GM12801 (cell line): ENCODE data around the gene CLK4.

Experiments used
- TF ChIP-seq, protein P1 (sequence below): IDR thresholded peaks from one replicate; pipeline ENCODE4 v1.5.1; 2011; ENCODE audit warnings: control low read depth; ENCODE audit not compliant: insufficient read length; ENCODE audit errors: extremely low read depth

The CLK4 gene

DNA sequence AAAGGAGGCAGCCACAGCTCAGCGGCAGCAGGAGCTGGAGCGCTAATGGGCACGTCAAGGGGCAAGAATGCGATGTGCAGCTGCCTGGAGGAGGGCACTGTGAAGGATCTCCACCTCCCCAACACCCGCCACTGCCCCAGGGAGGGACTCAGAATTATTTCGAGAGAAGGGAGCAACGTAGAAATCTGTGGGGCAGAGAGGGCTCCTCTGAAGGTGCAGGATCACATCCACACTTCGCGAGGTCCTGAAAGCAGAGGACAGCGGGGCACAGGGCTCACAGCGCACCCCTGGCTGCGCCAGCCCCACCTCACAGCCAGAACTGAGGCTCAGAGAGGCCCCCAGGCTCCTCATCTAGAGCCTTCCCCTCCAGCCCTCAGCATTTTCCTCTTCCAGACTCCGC is 44.6 kb downstream of the CLK4 start:
- TF ChIP-seq, protein P1, sequence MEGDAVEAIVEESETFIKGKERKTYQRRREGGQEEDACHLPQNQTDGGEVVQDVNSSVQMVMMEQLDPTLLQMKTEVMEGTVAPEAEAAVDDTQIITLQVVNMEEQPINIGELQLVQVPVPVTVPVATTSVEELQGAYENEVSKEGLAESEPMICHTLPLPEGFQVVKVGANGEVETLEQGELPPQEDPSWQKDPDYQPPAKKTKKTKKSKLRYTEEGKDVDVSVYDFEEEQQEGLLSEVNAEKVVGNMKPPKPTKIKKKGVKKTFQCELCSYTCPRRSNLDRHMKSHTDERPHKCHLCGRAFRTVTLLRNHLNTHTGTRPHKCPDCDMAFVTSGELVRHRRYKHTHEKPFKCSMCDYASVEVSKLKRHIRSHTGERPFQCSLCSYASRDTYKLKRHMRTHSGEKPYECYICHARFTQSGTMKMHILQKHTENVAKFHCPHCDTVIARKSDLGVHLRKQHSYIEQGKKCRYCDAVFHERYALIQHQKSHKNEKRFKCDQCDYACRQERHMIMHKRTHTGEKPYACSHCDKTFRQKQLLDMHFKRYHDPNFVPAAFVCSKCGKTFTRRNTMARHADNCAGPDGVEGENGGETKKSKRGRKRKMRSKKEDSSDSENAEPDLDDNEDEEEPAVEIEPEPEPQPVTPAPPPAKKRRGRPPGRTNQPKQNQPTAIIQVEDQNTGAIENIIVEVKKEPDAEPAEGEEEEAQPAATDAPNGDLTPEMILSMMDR, result no peak

DNA sequence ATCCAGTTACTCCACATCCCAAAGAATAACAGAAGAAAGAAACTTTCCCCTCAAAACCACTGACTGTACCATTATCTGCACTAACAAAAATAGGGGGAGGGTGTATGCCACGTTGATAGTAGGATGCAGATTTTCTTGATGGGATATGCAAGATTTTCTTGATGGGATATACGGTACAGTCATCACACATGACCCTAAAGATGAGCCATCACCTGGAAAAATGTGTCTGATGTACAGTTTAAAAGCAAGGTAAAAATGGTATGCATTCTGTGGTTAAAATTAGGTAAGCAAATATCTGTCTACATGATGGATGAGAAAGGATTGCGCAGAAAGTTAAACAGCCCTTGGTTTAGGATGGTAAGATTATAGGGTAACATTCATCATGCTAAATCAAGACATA is 45.2 kb downstream of the CLK4 start:
- TF ChIP-seq, protein P1, result no peak

DNA sequence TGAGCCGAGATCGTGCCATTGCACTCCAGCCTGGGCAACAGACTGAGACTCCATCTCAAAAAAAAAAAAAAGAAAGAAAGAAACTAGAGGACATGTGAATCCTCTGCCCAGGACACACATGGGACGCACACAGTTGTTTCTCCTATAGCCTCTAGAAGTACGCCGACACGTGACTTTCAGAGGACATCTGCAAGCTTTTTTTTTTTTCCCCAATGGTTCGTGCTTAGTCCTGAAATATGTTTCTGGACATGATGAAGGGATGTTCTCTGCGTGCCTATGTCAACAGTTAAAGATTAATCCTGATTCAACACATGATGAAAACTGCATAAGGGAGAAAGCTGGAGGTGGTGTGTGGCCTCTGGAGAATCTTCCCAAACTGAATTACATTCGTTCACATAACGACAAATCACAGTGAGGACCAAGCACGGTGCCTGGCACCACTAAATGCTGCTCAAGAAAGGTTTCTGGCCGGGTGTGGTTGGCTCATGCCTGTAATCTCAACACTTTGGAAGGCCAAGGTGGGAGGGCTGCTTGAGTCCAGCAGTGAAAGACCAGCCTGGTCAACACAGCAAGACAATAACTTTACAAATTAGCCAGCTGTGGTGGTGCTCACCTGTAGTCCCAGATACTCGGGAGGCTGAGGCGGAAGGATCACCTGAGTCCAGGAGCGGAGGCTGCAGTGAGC is 46.4 kb downstream of the CLK4 start:
- TF ChIP-seq, protein P1, result no peak

DNA sequence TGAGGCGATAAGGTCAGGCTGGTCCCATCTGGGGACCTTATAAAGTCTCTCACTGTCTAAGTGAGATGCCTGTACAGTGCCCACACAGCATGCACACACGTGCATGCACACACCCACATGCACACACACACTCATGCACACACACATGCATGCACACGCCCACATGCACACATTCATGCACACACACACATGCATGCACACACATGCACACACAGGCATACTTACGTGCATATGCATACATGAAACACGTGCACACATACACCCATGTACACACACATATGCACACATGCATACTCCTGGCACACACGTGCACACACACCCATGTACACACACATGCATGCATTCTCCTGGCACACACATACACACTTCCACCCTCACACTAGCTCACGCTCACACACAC is 48.9 kb downstream of the CLK4 start:
- TF ChIP-seq, protein P1, result no peak

DNA sequence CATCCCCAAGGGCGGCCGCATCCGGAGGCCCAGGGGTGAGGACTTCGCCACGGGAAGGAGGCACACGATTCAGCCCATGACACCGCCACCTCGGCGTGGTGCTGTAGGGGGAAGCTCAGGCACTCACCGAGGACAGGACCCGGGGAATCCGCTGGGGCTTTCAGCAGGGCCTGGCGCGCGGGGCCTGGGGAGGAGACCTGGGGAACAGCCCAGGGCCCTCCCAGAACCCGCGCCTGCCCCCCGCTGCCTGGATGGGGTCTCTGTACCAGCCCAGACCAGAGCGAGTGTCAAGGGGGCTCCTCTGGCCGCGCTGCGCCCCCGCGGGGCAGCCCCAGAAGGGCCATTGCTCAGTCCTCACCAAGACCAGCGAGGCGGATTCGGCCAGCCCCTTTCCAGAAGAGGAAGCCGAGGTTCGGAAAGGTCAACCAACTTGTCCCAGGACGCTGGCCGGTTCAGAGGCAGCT is 49.4 kb downstream of the CLK4 start:
- TF ChIP-seq, protein P1, result no peak

DNA sequence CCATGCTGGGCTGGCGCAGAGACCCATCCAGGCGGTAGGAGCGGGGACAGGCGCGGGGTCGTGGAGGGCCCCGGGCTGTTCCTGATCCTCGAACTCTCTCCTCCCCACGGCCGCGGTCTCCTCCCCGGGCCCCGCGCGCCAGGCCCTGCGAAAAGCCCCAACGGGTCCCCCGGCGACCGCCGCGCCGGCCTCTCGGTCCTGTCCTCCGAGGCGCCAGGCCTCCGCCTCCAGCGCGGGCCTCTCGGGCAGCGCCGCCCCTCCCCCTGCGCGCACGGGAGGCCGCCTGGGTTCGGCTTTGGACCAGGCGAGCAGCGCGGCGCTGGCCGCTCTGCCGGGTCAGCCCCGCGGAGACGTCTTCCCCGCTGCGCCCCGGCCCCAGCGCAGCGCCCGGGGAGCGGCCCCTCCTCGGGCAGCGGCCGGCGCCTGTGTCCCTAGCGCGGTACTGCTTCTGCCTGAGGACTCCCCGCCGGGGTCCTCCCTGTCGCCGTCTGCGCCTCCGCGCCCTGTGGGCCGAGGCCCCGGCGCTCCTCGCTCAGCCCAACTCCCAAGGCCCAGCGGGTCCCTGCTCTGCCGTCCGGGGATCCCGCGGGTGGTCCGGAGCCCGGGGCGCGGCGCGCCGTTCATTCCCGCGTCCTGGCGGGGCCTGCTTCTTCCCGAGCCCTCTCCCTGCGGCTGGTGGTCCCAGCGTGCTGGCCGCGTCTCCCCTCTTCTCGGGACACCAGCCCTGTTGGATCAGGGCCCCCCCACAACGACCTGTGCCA is 50.1 kb downstream of the CLK4 start:
- TF ChIP-seq, protein P1, result no peak

DNA sequence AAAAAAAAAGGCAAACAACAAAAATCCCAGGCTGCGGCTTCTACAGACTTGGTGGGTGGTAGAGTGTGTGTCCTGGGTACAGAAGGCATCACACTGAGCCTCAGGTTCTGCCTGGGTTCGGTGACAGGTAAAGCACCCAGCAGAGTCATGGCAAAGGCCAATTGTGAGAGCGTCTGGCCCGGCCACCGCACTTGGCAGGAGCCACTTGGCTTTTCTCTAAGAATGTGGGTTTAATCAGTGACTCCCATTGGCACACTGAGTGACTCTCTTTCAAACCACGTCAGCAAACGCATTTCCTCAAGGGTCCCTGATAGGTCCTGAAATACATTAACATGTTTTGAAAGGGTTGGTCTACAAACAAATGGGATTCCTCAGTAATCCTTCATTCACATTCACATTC is 53.6 kb downstream of the CLK4 start:
- TF ChIP-seq, protein P1, result no peak
